NCI-H2227 (cell line): ENCODE measurements around the gene PRRX2.
"Not testable (repeated sequence)": the region's sequence is repeated elsewhere in the genome, so short reads cannot be mapped to it uniquely, and the experiment has no call there.

ENCODE experiments used
- DNase-seq: peaks from one replicate; lab custom pipeline; 2025; ENCODE audit not compliant: unreplicated experiment; lab: John Stamatoyannopoulos, UW

PRRX2 gene

GRCh38 chr9:129636343-129636742 is 29.1 kb upstream of the PRRX2 start:
- not testable (repeated sequence) for DNase-seq

GRCh38 chr9:129637102-129637501 is 28.3 kb upstream of the PRRX2 start:
- DNase-seq = no peak

DNA sequence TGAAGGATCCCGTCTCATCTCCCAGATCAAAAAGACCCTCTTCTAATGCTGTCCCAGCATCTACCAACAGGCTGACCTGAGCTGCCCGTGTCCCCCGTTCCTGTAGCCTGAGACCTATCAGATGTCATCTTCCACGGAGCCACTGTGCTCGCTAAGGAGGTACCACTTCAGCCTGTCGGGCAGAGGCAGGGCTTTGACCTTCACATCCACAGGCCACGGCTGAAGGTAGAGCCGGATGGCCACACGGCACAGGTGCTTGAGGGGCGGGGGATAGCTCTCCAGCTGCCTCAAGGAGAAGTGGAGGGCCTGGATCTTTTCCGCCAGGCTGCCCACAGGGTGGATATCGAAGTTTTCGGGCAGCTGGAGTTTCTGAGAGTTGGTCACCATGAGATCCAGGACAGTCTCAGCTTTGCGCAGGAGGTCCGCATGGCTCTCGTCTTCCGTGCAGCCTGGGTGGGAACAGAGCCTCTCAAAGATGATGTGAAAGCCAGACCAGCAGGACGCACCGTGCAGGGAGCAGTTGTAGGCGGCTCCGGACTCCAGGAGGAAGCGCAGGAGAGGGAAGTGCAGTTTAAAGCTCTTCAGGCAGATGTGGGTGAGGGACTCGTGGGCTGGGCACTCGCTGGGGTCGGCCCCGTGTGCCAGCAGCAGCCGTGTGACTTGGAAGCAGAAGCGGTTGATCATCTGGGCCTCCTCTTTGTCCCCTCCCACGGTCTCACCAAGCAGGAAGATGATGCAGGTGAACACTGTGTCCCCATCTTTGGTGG is 27.6 kb upstream of the PRRX2 start:
- no peak for DNase-seq

DNA sequence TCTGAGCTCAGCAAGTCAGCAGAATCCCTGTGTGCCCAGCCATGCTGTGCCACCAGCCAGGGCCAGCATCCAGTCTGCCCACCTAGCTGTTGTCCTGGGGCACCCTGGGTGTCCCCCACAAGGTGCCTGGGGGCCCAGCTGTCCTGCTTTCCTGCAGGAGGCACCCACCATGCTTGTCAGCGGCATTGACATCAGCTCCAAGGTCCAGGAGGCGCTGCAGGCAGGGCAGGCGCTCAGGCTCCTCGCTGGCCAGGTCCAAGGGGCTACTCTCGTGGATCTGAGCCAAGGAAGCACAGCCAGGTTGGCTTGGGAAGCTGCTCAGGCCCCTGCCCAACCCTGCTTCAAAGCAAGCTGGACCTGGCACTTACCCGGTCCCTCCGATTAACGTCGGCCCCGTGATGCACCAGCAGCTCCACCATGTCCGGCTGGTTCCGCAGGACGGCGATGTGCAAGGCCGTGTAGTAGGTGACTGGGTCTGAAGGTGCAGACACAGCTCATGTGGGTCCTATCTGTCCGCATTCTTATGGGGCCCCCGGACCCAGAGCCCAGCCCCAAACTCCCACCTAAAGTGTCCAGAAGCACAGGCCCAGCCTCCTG is 26.3 kb upstream of the PRRX2 start:
- no peak for DNase-seq

- DNase-seq = no peak
Observed at GRCh38 chr9:129639756-129640085, 25.7 kb upstream of the PRRX2 start.

DNA sequence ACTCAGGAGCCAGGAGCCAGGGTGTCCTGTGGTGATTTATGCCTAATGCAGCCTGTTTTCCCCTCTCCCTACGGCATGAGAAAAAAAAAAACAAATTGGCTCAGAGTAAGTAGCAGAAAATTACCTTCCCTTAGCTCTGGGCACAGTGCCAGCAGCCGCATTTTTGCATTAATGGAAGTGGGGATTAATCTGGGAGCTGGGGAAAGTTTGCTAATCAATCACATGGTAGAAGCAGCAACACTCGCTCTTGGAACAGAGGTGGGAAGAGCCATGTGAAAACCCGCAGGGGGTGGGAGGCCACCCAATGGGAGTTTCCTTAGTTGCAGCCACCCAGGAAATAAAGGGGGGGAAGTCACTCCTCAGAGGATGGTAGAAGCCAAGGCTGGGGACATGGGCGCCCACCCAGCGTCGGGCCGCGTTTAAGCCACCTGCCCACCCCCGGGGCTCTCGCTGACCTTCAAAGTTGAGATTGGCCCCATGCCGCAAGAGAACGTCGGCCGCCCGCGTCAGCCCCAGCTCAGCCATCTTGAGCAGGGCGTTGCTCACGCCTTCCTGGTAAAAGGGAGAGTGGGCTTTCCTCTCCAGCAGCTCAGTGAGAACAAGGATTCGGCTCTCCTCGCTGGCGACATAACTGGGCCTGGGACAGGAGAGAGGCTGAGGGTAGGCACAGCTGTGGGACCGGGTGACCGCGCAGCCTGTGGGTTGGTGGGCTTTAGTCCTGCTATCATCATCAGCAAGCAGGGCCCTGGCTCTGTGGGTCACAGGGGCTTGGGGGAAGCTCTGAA is 25.2 kb upstream of the PRRX2 start:
- peak; percentile 90 for DNase-seq

DNA sequence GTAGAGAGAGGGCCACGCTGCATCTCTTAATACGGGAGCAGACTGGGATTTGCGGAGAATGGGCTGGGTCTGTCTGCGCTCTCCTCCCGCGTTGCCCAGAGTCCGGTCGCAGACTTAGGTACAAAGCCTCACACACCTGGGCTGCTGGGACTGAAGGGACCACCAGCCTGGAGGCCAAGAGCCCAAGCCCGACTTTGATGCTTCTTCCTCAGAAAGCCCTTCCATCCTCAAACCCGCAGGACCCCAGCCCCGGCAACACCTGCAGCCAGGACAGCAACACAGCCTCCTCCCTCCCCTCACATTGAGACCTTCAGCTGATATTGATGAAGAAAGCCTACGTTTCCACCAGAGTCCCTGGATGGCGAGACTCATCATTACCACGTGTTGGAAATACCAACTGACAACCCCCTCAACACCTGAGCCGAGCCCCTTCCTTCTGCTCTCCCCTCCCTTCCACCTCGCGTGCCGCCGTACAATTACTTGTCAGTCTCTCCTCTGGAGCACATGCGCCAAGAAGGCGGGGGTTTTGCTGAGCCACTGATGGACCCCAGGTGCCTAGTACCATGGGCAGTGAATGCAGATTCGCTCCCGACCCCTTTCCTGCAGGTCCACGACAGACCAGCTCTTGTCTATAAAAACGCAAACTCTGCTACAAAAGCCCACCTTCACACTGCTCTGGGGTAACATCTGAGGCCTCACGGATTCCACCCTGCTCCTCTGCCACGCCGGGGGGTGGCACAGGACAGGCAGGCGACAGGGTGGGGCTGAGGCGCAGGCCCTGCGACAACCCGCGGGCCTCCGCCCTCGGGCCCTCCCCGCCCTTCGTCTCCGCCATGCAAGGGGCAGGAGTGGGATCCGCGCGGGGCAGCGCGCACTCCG is 24.3 kb upstream of the PRRX2 start:
- DNase-seq = peak; percentile 20

DNA sequence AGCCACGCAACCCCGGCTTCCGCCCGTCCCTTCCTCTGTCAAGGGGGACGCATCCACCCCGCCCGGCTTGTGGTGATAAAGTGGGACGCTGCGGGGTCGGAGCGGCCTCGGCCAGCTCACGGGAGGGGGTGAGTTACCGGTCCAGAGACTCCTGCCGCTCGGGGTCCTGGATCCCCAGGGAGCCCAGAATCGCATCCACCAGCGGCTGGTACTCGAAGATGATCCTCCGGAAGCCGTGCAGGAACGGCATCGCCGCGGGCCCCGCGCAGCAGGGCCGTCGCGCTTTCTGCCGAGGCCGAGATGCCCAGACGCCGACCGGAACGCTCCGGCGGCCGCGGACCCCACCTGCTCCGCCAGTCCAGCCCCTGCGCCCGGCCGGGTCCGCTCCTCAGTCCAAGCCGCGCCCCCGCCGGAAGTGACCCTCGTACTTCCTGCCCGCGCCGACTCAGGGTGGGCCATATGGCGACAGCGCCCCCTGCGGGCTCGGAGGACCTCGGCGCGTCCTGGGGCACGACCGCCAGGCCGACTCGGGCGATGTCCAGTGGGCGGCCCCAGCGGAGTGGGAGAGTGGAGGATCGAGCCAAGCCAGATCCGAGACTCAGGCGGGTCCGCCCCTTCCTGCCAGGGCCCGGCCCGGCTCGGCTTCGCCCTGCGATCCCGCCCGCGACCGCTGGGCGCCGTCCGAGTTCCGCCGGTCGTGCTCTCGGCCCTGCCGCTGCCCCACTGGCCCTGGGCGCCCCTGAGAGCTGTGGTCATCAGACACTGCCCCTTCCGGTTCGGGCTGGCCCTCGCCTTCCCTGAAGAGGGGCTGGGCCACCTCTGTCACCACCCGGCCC is 23.5 kb upstream of the PRRX2 start, which contains the start of gene ASB6:
TSS of gene ASB6 (minus strand) at position 402 of the 836 bp plus-strand sequence. CDS start at position 250, 152 bp downstream.
- peak; percentile 95 for DNase-seq

DNA sequence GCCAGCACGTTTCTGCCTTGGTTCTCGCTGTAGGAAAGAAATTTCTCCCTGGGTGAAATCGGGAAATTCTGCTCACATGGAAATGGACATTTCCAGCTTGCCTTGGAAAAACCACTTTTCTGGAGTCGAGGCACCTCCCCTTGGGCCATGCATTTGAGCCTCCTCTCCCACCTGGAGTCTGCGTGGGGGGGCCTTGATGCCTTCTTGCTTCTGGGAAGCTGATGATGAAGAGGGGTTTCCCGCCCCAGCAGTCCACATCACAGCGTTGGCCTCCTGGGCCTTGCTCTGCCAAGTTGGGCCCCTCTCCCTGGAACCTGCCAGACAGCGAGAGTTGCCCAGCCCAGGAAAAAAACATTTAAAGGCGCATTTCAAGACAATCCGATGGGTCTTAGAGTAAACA is 21.7 kb upstream of the PRRX2 start:
- no peak for DNase-seq

DNA sequence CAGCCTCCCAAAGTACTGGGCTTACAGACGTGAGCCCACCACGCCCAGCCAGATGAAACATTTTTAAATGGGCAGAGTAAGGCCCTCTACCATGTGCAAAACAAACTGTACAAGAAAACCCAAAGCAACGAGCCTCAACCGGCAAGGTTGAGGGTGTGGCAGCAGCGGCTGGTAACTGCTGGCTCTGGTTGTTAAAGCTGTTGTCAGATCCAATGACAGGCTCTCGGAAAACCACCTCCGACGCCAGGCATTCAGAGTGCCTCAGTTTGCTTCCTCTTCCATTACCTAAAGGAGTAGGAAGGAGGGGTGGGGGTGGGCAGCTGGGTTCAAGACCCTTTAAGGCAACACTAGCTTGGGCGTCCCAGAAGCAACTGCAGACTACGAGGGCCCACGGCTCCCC is 21.1 kb upstream of the PRRX2 start:
- no peak for DNase-seq

DNA sequence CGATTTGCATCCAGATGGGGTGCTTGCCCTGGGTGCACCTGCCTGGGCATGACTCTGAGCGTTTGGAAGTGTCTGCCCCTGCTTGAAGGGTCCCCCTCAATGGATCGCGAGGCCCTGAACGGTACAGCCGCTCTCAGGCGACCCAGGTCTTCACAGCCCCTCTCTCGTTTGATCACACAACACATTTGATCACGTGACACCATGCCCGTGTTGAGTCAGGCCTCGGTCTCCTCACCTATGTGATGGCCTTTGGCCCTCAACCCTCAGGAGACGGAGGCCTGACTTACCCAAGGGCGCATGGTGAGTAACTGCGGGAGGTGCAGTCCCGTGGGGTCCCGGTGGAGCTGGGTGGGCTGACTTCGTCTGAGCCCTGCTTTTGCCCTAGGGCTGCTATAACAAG is 20.5 kb upstream of the PRRX2 start:
- no peak for DNase-seq

GRCh38 chr9:129646252-129646651 is 19.2 kb upstream of the PRRX2 start:
- no peak for DNase-seq

DNA sequence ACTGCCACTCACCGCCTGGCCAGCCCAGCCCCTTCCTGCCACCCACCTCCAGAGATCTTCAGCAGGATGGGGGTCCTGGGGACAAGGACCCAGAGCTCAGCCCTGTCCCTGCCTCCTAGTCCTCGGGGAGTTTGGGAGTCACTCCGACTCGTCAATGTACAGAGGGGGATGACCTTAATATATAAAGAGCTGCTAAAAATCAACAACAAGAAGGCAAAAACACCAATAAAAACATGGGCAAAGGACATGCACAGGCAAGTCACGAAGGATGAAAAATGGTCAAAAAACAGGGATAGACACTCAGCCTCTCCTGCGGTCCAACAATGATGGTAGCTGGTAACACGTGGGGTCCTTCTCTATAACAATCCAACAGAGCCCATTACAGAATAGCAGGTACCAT is 18.8 kb upstream of the PRRX2 start:
- DNase-seq = no peak

- DNase-seq = no peak
Observed at GRCh38 chr9:129647635-129648034, 17.8 kb upstream of the PRRX2 start.

DNA sequence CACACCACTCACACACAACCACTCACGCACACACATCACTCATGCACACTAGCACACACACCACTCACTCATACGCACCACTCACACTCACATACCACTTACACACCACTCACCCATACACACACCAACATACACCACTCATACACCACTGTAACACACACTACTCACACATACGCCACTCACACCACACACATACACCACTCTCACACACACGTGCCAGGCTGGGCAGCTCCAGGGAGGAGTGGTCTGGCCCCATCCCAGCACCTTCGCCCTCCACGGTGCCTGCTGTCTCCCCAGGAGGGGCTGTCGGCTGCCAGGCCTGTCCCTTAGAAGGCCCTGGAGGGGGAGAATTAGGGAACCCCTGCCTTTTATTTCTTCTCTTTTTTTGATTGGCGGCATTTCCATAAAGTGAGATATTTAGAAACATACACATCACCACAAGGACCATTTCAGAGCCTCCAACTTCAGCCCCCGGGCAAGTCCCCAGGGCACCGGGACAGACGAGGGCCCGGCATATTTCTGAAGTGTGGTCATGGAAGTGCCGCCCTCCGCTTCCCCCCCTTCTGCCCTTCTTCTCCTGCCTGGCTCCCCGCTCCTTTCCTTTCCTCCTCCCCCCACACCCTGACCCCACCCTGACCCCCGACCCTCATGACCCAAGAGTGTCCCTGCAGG is 17.2 kb upstream of the PRRX2 start:
- DNase-seq = no peak

DNA sequence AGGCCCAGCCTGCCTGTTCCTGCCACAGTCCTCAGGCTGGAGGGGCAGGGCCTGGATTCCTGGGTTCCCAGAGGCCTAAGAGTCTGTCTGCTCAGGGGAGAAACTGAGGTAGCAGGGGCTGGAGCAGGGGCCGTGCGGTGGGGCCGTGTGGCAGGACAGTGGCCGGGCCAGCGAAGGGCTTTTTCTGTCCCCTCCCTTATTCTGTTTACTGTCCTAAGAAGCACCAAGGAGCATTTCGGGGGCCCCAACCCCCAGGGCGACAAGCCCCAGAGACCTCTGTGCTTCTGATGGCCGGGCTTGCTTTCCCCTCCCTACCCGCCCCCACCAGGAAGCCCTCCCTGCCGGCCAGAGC is 16.7 kb upstream of the PRRX2 start:
- DNase-seq = no peak

DNA sequence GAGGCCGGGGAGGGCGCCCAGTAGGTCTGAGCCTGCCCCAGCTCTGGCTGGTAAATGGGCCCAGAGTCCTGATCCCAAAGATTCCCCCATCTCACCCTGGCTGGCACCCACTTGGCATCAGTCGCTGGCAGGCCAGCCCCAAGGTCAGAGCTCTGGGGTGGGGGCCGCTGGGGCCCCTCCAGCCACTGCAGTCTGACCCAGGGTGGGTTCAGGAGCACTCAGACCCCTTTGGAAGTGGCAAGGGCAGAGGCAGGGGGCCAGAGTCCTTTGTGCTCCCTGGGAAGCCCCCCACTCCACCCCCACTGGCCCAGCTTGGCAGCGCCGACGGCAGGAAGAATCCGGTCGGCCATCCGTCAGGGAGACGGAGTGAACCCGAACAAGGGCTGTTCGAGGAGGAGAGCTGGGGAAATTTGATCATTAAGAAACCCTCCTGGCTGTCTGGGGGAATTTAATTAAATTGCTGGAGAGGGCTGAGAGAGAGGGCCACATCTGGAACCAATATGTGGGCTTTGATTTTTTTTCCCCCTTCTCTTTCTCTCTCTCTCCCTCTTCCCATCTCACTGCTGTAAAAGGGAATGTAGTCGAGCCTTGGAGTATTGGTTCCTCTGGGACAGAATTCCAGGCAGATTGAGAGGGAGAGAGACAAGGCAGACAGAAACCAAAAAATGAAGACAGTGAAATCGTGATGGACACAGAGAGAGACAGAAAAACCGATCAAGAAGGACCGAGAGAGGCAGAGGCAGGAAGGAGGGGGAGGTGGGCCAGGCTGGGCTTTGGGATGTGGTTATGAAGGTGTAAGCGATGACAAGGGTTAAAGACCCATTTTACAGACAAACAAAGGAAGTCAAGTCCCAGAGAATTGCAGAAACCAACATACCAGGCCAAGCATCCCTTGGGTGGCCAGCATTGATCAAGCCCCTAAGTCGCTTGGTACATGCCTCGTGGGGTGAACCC is 15.4 kb upstream of the PRRX2 start:
- DNase-seq = no peak

GRCh38 chr9:129650680-129651235 is 14.7 kb upstream of the PRRX2 start:
- no peak for DNase-seq
